Motor neuron (in vitro differentiated cells): Measurements from ENCODE around the gene TBC1D10B. TPM values are rescaled to one million over a fixed set of nuclear protein-coding genes. Genes with fewer than 3 reads are reported as not detected.

ENCODE experiments used
- ATAC-seq, 8 experiments: fragments of 200-7000 bp; cut with Tn5 transposase; replicated peaks in 6 of 8; 2 replicates each; pipeline ENCODE4 v1.8.0; 2021; ENCODE audit warnings: mild to moderate bottlenecking in 8 of 8, moderate library complexity in 8 of 8
- H3K27ac ChIP-seq, 2 donors: fragments of 250-450 bp; sonication (Bioruptor Pico); 2 replicates each; pipeline ENCODE4 v1.9.0; 2021; ENCODE audit warnings: antibody characterized with exemption in 2 of 2, mild to moderate bottlenecking in 2 of 2, moderate library complexity in 1 of 2
- H3K4me1 ChIP-seq, 2 donors: fragments of 250-450 bp; sonication (Bioruptor Pico); replicated peaks in 1 of 2; 2 replicates each; pipeline ENCODE4 v1.6.1; 2021; ENCODE audit warnings: antibody characterized with exemption in 2 of 2, mild to moderate bottlenecking in 2 of 2, moderate library complexity in 1 of 2
- H3K4me3 ChIP-seq, 5 donors: fragments of 250-450 bp; sonication (Bioruptor Pico); 2 replicates each; pipeline ENCODE4 v1.9.0; 2021; ENCODE audit warnings: antibody characterized with exemption in 5 of 5, mild to moderate bottlenecking in 5 of 5, moderate library complexity in 4 of 5
- WGBS, 10 experiments: fragments of 450-650 bp; shearing (Covaris generic); methylation state at CpG; one replicate each; pipeline ENCODE4 v1.0.0; 2022; 5-methylcytosine and 5-hydroxymethylcytosine counted together
- in situ Hi-C, 9 experiments: fragments of 400-800 bp; cut with MboI; loops; one replicate each; pipeline ENCODE4 v1.15.0; 2021; ENCODE audit warnings: low sequenced_read_pairs in 9 of 9, low pct_unique_long_range_greater_than_20kb in 2 of 9; ENCODE audit not compliant: unreplicated experiment in 9 of 9
- total RNA-seq, 8 experiments: library from RNA; unstranded; fragments of 300-600 nt; gene quantifications; 2 replicates each; pipeline versions ENCODE4 v1.2.3 to v1.2.4, GENCODE V29; 2022

The TBC1D10B gene
- total RNA-seq, 8 experiments from 2014 or later, result 15.4 to 32.3 (median 21.5) TPM

DNA sequence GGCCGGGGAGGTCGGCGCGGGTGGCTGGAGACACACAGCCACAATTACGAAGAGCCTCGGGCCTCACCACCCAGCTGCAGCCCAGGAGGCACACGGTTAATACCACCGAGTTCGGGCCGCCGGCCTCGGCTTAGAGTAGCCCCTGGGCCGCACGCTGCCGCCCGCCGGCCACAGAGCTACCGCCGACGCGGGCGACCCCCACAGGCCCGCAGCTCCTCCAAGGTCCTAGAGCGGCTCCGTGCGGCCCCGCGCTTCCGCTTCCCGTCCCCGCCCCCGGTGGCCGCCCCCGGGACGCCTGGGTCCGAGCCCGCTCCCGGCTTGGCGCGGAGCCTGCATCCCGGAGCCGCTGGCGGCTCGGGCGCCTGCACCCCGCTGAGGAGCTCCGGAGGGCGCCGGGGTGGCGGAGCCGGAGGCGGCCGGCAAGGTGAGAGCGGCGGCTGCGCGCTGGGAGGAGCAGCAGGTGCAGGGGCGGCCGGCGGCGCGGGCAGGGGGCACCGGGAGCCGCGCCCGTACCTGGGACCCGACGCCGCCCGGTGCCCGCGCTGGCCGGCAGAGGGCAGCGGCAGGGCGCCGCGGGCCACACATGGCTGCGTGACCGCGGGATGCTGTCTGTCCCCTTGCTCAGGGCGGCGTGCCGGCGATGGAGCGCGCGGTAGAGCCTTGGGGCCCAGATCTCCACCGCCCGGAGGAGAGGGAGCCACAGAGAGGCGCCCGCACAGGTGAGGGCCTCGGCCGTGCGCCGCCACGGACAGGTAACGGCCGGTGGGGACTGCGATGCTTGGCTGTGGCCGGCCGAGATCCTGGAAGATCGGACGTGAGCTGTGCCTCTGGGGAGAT lies 25.1 kb upstream of the TBC1D10B start, which contains the start of gene ZNF48:
ZNF48 (plus strand) TSS at position 266 of the 837 bp plus-strand sequence; CDS start at position 641, 375 bp downstream.
- in situ Hi-C loops, result no loop called here
- peak within 1 kb of the TSS; percentile 93 to 99 for H3K27ac ChIP-seq
- WGBS, 10 experiments, result 1 to 3% (median 2%) methylated on average over 6 to 17 of the region's 103 CpGs; no CpG with 5 or more reads in 7 of the 10 experiments
- peak within 1 kb of the TSS; percentile 93 to 98 (median 95) for H3K4me3 ChIP-seq
- peak; percentile 91 to 95 (median 94) for ATAC-seq
- peaks cover 11 to 23% of the 10 kb centered on the region in 2 donors for H3K4me1 ChIP-seq

DNA sequence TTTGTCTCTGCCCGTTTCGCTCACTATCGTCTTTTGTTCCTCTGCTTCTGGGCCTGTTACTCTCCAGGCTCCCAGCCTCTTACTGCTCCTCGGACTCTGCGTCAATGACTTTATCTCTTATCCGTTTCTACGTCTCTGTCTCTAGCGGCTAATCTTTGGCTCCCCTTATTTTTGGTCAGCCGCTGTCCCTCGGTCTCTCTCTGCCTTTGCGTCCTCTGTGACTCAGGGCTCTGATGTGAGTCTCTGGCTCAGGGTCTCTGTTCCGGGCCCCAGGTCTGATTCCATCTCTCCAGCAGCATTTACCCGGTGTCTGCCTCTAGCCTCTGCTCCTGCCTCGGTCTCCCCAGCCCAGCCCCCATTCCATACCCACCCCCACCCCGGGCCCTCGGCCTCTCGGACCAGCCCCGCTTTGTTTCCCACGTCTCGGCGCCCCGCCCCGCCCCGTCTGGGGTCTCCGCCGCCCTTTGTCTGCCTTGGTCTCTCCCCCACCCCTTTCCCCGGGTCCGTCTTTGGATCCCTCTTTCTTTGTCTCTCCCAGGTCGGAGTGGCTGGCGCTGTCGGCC lies 24.4 kb upstream of the TBC1D10B start:
- 0 to 33% (median 11%) methylated on average over 1 to 10 of the region's 31 CpGs; no CpG with 5 or more reads in 1 of the 10 experiments for WGBS, 10 experiments
- Histone ChIP-seq H3K4me3 (peak overlapping the region; percentile 93 to 98 (median 95)), H3K4me1 (peaks cover 10 to 20% of the 10 kb centered on the region in 2 donors), H3K27ac (peak overlapping the region; percentile 93 to 99)
- in situ Hi-C loops, result no loop called here
- ATAC-seq, result peak in 7 of 8 experiments; percentile 5 to 39 (median 18)

DNA sequence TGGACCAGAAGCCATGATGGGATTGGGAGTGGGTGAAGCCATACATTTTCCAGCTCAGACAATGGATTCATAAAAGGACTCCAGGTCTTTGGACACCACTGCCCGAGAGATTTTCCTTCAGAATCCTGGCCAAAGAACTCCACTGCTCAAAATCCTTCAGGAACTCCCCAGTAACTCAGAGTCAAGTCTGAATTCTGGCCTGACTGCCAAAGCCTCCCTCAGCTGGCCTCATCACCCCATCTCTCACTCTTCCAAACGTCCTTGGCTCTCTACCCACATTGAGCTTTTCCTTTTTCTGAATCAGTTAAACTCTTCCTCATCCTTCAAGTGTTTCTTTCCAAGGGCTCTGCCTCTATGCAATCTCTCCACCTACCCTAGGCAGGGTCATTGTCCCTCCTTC lies 13.2 kb upstream of the TBC1D10B start:
- Histone ChIP-seq H3K4me1 (peaks cover 0 to 4% of the 10 kb centered on the region in 2 donors), H3K27ac (no peak overlapping the region), H3K4me3 (no peak overlapping the region)
- ATAC-seq, result no peak
- 0 to 67% (median 57%) methylated on average over 1 to 2 of the region's 2 CpGs; no CpG with 5 or more reads in 3 of the 10 experiments for WGBS, 10 experiments
- in situ Hi-C loops, result no loop called here

DNA sequence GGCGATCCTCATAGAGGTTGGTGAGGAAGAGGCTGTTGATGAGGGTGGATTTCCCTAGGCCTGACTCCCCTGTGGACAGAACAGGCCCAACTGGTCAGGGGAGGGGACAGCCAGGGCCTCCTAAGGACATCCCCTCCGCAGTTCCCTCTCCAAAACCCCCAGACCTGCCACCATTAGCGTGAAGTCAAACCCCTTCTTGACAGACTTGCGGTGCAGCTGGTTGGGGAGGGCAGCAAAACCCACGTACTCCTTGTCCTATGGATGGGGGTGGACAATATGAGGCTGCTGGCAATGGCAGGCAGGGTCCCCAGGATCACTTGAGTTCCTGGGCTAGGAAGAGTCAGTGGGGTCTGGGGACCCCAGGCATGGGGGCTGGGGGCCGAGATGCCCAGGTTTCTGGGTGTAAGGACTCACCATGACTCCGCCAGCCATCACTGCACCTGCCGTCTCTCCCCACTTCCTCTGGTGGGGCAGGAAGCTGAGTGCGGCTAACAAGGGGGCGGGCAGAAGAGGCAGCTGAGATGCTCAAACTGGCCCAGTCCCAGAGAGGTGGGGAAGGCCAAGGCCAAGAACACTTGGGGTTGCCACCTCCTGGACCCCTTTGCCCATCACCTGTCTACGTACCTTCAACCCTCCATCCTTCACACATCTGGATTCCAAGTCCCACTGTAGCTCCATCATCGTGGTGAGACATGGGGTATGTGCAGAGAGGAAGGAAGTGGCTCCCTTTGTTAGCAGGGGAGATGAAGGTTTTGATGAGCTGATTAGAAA lies 12.0 kb upstream of the TBC1D10B start, which contains the start of gene SEPTIN1:
SEPTIN1 (minus strand) TSS at position 451 of the 771 bp plus-strand sequence; CDS start at position 432, 19 bp downstream.
- ATAC-seq, result no peak
- 0 to 87% (median 60%) methylated on average over 1 to 3 of the region's 12 CpGs; no CpG with 5 or more reads in 7 of the 10 experiments for WGBS, 10 experiments
- in situ Hi-C loops, result no loop called here
- Histone ChIP-seq H3K4me1 (peaks cover 2 to 6% of the 10 kb centered on the region in 2 donors), H3K4me3 (no peak within 1 kb of the TSS), H3K27ac (no peak within 1 kb of the TSS)

DNA sequence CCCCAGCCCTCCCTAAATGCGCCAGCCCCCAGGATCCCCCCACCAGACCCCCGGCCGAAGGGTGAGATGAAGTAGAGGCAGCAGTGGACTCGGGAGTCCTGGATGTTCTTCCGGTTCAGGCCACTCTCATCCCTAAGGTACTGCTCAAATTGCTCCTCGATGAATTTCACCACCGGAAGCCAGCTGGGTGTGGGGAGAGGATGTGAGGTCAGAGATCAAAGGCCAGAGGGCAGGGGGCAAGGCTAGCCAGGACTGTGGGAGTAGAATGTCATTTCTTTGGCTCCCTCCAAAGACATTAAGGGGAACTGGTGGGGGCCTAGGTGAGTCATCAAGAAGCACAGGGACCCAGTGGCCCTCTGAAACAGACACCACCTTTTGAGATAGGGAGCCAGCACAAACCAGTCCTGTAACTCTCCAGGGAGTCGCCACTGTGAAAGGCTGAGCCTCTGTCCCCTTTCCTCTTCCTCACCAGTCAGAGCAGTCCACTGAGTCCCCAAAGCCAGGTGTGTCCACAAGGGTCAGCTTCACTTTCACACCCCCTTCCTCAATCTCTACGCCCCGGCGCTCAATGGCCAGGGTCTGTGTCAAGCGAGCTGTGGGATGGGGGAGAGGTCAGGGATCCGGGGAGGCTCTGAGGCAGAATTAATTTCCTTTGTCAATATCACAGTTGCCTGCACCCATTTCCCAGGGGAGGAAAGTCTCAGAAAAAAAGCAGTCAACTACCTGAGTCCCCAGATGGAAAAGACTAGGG lies 11.2 kb upstream of the TBC1D10B start:
- Histone ChIP-seq H3K27ac (no peak overlapping the region), H3K4me1 (peaks cover 8 to 12% of the 10 kb centered on the region in 2 donors), H3K4me3 (no peak overlapping the region)
- in situ Hi-C loops, result no loop called here
- no peak for ATAC-seq
- 75 to 100% (median 87%) methylated on average over 2 to 4 of the region's 13 CpGs; no CpG with 5 or more reads in 7 of the 10 experiments for WGBS, 10 experiments

DNA sequence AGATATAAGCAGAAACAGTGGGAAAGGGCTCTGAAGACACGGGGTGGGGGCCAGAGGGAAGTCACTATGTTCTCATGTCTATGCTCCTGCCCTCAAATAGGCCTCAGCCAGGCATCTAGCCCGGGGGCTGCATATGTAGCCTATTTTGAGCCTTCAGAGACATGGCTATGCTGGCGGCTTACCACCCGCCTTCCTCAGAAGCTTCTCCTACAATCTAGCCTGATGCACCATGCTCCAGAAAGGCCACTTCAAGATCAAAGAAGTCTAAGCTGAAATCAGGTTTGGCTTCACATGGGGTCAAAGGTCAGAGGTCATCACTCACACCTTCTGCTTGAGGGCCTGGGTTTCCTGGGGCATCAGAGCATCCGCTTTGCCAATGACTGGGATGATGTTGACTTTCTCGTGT lies 10.5 kb upstream of the TBC1D10B start:
- Histone ChIP-seq H3K4me1 (peaks cover 8 to 12% of the 10 kb centered on the region in 2 donors), H3K4me3 (no peak overlapping the region), H3K27ac (no peak overlapping the region)
- in situ Hi-C loops, result no loop called here
- 0 to 100% (median 83%) methylated on average over 1 to 3 of the region's 6 CpGs; no CpG with 5 or more reads in 4 of the 10 experiments for WGBS, 10 experiments
- no peak for ATAC-seq

DNA sequence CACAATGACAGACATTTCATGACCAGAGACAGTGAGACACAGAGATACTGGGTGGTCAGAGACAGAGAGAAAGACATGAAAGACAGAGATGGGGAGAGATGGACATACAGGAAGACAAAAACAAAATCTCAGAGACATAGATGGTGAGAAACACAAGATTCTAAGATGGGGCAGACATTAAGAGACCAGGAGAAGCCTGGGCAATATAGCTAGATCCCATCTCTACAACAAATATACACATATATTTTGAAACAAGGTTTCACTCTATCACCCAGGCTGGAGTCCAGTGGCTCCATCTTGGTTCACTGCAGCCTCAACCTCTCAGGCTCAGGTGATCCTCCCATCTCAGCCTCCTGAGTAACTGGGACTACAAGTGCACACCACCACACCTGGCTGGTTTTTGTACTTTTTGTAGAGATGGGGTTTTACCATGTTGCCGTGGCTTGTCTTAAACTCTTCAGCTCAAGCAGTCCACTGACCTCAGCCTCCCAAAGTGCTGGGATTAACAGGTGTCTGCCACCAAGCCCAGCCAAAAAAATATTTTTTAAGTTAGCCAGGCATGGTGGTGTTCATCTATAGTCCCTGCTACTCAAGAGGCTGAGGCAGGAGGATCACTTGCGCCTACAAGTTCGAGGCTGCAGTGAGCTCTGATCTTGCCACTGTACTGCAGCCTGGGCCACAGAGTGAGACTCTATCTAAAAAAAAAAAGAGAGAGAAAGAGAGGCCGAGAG lies 9.9 kb upstream of the TBC1D10B start:
- Histone ChIP-seq H3K4me3 (no peak overlapping the region), H3K27ac (no peak overlapping the region)
- 83 to 100% (median 100%) methylated on average over 1 to 3 of the region's 4 CpGs; no CpG with 5 or more reads in 5 of the 10 experiments for WGBS, 10 experiments

DNA sequence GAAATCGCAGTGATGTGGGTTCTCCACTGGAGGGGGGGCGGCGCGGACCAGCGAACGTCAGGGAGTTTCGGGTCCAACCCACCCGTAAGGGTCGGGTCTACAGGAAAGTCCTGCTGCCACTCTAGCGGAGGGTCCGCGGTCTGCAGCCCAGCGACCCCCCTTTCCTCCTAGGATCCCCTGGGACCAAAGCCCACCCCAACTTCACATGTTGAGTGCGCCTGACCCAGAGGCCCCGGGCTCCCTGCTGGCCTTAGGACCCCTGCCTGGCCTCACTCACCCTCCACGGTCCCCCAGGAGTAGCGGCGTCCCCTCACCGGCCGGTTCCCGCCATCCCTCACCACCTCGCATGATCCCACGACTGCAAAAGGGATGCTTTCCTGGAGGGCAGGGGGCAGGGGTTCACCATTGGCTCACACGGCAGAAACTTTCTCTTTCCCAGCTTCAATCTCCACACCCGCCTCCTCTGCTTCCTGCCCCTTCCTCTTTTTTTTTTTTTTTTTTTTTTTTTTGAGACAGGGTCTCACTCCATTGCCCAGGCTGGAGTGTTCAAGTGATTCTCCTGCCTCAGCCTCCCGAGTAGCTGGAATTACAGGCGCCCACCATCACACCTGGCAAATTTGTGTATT lies 9.0 kb upstream of the TBC1D10B start:
- peak overlapping the region; percentile 50 to 80 (median 52) for H3K4me3 ChIP-seq
- H3K27ac ChIP-seq, result peak overlapping the region; percentile 64 to 100
- no peak for ATAC-seq
- in situ Hi-C loops, result no loop called here
- peaks cover 8 to 12% of the 10 kb centered on the region in 2 donors for H3K4me1 ChIP-seq
- 3 to 100% (median 68%) methylated on average over 1 to 11 of the region's 27 CpGs; no CpG with 5 or more reads in 2 of the 10 experiments for WGBS, 10 experiments

More for the DNA sequence above, 9.9 kb upstream of the TBC1D10B start:
- H3K4me1 ChIP-seq, result peaks cover 8 to 12% of the 10 kb centered on the region in 2 donors
- in situ Hi-C loops, result no loop called here
- ATAC-seq, result no peak

DNA sequence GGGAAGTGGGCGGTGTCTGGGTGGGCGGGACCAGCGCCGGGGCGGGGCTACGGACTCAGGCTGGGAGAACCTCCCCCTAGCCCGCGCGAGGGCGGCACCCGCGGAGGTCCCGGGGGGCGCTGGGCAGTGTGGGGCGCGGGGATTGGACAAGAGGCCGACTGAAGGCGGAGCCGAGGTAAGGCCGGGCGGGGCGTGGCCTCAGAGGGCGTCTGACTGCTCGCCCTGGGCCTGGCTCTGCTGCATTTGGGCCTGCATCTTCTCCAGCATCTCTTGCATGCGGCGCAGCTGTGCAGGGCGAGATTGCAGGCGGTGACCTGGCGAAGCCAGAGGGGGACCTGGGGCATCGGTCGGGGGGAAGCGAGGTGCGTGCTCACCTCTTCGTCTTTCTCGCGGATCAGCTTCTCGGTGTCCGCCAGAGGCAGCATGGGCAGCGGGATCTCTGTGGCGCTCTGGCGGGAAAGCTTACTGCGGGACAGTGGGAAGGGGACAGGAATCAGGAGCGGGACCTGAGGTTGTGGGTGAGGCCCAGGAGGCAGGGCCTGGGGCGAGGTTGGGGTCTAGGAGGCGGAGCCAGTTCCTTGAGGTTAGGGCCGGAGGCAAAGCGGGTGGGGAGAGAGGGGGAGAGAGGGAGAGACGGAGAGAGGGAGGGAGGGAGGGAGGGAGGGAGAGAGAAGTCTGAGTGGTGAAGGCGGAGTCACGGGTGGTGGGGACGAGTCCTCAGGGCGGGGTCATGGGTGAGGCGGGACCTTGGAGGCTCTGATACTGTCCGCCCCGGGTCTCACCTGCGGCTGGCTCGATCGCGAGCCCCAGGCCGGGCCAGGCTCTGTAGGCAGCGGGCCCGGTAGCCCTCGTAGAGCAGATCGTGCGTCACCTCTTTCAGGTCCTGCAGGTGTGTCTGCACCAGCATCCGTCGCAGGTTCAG lies 8.2 kb upstream of the TBC1D10B start:
- in situ Hi-C loops, result no loop called here
- peak; percentile 88 to 93 (median 92) for ATAC-seq

DNA sequence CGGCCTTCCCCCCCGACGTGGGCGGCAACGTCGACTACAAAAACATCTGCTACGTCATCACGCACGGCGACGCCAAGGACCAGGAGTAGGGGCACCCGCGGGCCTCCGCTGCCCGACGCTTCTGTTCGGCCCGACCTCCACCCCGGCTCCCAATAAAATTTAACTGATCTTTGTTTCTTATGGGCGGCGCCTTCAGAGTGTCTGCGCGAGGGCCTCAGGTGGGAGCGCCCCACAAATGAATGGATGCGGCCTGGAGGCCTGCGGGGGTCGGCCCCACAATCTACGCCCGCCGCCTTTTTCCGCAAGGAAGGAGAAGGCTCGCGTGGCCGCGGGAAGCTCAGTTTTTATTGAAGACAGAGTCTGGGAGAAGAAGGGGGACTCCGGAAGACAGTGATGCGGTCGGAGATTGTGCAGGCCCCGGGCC lies 7.5 kb upstream of the TBC1D10B start:
- WGBS, 10 experiments, result no CpG with 5 or more reads among the region's 39 CpGs
- peak; percentile 57 to 71 (median 63) for ATAC-seq
- in situ Hi-C loops, result no loop called here
- H3K4me3 ChIP-seq, result peak overlapping the region; percentile 50 to 80 (median 52)
- H3K27ac ChIP-seq, result peak overlapping the region; percentile 97 to 100
- peaks cover 8 to 12% of the 10 kb centered on the region in 2 donors for H3K4me1 ChIP-seq

More for the DNA sequence above, 8.2 kb upstream of the TBC1D10B start:
- H3K4me1 ChIP-seq, result peaks cover 8 to 12% of the 10 kb centered on the region in 2 donors
- WGBS, 10 experiments, result 0% methylated on average over 2 to 10 of the region's 67 CpGs; no CpG with 5 or more reads in 8 of the 10 experiments
- peak overlapping the region; percentile 50 to 80 (median 52) for H3K4me3 ChIP-seq
- H3K27ac ChIP-seq, result peak overlapping the region; percentile 97 to 100
